C4-2B (cell line): ENCODE results near the gene GNAL.

Experiments used
- H3K27ac ChIP-seq: fragments of 450-650 bp; 2 replicates; pipeline ENCODE4 v1.5.1; 2017
- CTCF ChIP-seq: fragments of 450-650 bp; conservative IDR thresholded peaks from 2 replicates; pipeline ENCODE4 v1.5.1; 2017; ENCODE audit warnings: mild to moderate bottlenecking
- ZFX ChIP-seq: fragments of 450-650 bp; IDR thresholded peaks from 2 replicates; pipeline ENCODE4 v1.6.1; 2017

The GNAL gene

GRCh38 chr18:11810379-11810778 is 121.3 kb downstream of the GNAL start:
- TF ChIP-seq ZFX: no peak
- no peak for TF ChIP-seq CTCF
- H3K27ac ChIP-seq: no peak overlapping the region

GRCh38 chr18:11811009-11811408 is 121.9 kb downstream of the GNAL start:
- TF ChIP-seq ZFX: no peak
- no peak for TF ChIP-seq CTCF
- H3K27ac ChIP-seq: no peak overlapping the region

- TF ChIP-seq ZFX (no peak), CTCF (no peak)
- H3K27ac ChIP-seq: no peak overlapping the region
Observed at GRCh38 chr18:11817229-11817628, 128.2 kb downstream of the GNAL start.

GRCh38 chr18:11818486-11819203 is 129.6 kb downstream of the GNAL start:
- no peak overlapping the region for H3K27ac ChIP-seq
- TF ChIP-seq ZFX (no peak), CTCF (no peak)

GRCh38 chr18:11819938-11820337 is 130.9 kb downstream of the GNAL start:
- H3K27ac ChIP-seq: no peak overlapping the region
- TF ChIP-seq ZFX (no peak), CTCF (no peak)

- H3K27ac ChIP-seq: no peak overlapping the region
- TF ChIP-seq ZFX: no peak
- no peak for TF ChIP-seq CTCF
Observed at GRCh38 chr18:11820697-11821096, 131.6 kb downstream of the GNAL start.

- TF ChIP-seq ZFX (no peak), CTCF (no peak)
Observed at GRCh38 chr18:11821208-11821607, 132.1 kb downstream of the GNAL start.

More at GRCh38 chr18:11821208-11821607, 132.1 kb downstream of the GNAL start:
- no peak overlapping the region for H3K27ac ChIP-seq
